Activated CD8-positive, alpha-beta T cell treated with anti-CD3 and anti-CD28 coated beads, Interleukin-2, amount 10 ng/mL, durations not matched to agents 7 days and 5 days (primary cell): ENCODE data around the gene USF2. TPM values are rescaled to one million over a fixed set of nuclear protein-coding genes. Genes with fewer than 3 reads are reported as not detected.
"Not testable (repeated sequence)": the region's sequence is repeated elsewhere in the genome, so short reads cannot be mapped to it uniquely, and the experiment has no call there.

ENCODE experiments used
- ATAC-seq: fragments of 150-1000 bp; cut with Tn5 transposase; one replicate; pipeline ENCODE4 v1.10.0; 2021; ENCODE audit warnings: moderate library complexity
- CTCF ChIA-PET: fragments of 350-600 bp; sonication (Branson Sonifier 250); formaldehyde crosslinking; loops from one replicate; lab custom pipeline; 2021; ENCODE audit warnings: antibody characterized with exemption; lab: Charles Lee
- POLR2A ChIA-PET: fragments of 350-600 bp; sonication (Branson Sonifier 250); formaldehyde crosslinking; loops from one replicate; lab custom pipeline; 2021; ENCODE audit warnings: antibody characterized with exemption; lab: Charles Lee
- DNase-seq: peaks from one replicate; pipeline ENCODE4 v3.0.0-alpha.2; 2020
- H3K27ac Mint-ChIP-seq: one replicate; pipeline ENCODE4 v1.8.0; 2021; ENCODE audit warnings: mild to moderate bottlenecking, mixed read lengths
- H3K27me3 Mint-ChIP-seq: one replicate; pipeline ENCODE4 v1.8.0; 2021; ENCODE audit warnings: low read depth, mixed read lengths
- H3K36me3 Mint-ChIP-seq: one replicate; pipeline ENCODE4 v1.8.0; 2021; ENCODE audit warnings: low read depth, mixed read lengths
- H3K4me1 Mint-ChIP-seq: one replicate; pipeline ENCODE4 v1.8.0; 2021; ENCODE audit warnings: low read depth, mixed read lengths
- H3K4me3 Mint-ChIP-seq: one replicate; pipeline ENCODE4 v1.8.0; 2021; ENCODE audit warnings: mild to moderate bottlenecking, mixed read lengths
- H3K9me3 Mint-ChIP-seq: one replicate; pipeline ENCODE4 v1.8.0; 2022; ENCODE audit warnings: mixed read lengths; ENCODE audit not compliant: insufficient read depth
- total RNA-seq, 2 experiments: library from RNA; stranded (reverse); gene quantifications; one replicate each; pipeline ENCODE4 v1.2.3, GENCODE V29; 2021

The USF2 gene
- total RNA-seq, 2 experiments from 2014 or later = 125 to 138 TPM

DNA sequence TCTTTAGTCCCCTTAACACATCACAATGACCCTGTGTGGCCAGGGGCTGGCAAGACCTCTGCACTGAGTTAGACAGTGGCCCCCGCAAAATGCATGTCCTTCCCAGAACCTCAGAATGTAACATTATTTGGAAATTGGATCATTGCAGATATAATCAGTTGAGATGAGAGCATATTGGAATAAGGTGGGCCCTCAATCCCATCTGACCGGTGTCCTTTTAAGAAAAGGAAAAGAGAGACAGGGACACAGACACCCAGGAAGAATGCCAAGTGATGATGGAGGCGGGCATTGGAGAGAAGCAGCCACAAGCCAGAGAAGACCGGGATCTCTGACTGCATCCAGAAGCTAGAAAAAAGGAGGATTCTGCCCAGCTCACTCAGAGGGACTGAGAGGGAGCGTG, 42.0 kb upstream of the USF2 start:
- ChIA-PET POLR2A (no interaction called here), CTCF (interaction anchor here (0.8 kb wide), 1 partner anchor 15 kb away, joined by 3 read pairs; no protein-coding TSS in a partner anchor)
- DNase-seq = no peak
- Mint-ChIP-seq H3K4me3 (no peak overlapping the region), H3K27me3 (no peaks in the 10 kb centered on the region), H3K36me3 (no peaks in the 10 kb centered on the region), H3K27ac (no peak overlapping the region), H3K9me3 (peaks cover 5% of the 10 kb centered on the region), H3K4me1 (peaks cover 3% of the 10 kb centered on the region)
- ATAC-seq = no peak

DNA sequence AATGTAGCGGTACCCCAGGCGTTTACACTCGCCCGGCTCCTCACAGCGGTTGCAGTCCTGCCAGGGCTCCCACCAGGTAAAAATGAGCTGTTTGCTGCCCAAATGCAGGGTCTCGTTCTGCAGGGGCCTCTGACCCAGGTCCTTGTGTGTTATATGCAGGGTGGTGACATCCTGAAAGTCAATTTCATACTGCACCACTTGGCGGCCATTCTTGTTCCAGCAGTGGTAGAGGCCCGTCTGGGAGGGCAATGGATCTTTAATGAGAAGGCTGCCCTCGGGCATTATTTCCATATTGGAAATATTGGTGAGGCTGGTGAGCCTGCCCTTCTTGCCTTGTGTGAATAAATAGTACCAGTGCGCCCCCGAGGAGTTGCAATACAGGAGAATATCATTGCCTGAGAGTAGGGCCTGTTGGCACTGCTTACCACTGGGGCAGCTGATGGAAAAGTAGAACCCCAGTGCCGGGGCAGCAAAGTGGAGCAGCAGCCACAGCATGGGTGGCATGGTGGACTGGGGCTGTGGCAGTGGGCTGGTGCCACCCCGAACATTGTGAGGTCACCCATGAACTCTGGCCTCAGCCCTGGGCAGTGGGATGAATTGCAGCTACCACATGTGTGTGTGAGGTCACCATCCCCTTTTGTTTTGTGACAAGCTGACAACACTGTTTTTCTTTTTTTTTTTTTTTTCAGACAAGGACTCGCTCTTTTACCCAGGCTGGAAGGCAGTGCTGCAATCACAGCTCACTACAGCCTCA, 40.4 kb upstream of the USF2 start, which contains the start of gene FAM187B:
Gene FAM187B (minus strand): TSS at position 563 of the 754 bp plus-strand sequence. CDS start 59 bp downstream, at position 504.
- POLR2A ChIA-PET = no interaction called here

GRCh38 chr19:35229601-35230000, 39.2 kb upstream of the USF2 start:
- no peaks in the 10 kb centered on the region for H3K27me3 Mint-ChIP-seq
- ChIA-PET CTCF (no interaction called here), POLR2A (no interaction called here)
- no peak for DNase-seq
- ATAC-seq = no peak
- H3K27ac Mint-ChIP-seq = no peak overlapping the region
- no peak overlapping the region for H3K4me3 Mint-ChIP-seq
- H3K4me1 Mint-ChIP-seq = no peaks in the 10 kb centered on the region
- H3K36me3 Mint-ChIP-seq = no peaks in the 10 kb centered on the region
- H3K9me3 Mint-ChIP-seq = peaks cover 4% of the 10 kb centered on the region

More for the DNA sequence above, 40.4 kb upstream of the USF2 start, which contains the start of gene FAM187B:
- no peaks in the 10 kb centered on the region for H3K36me3 Mint-ChIP-seq
- no peaks in the 10 kb centered on the region for H3K27me3 Mint-ChIP-seq
- CTCF ChIA-PET = no interaction called here
- no peak within 1 kb of the TSS for H3K4me3 Mint-ChIP-seq
- DNase-seq (no peak), ATAC-seq (no peak)
- no peaks in the 10 kb centered on the region for H3K4me1 Mint-ChIP-seq
- H3K9me3 Mint-ChIP-seq = no peaks in the 10 kb centered on the region
- no peak within 1 kb of the TSS for H3K27ac Mint-ChIP-seq

DNA sequence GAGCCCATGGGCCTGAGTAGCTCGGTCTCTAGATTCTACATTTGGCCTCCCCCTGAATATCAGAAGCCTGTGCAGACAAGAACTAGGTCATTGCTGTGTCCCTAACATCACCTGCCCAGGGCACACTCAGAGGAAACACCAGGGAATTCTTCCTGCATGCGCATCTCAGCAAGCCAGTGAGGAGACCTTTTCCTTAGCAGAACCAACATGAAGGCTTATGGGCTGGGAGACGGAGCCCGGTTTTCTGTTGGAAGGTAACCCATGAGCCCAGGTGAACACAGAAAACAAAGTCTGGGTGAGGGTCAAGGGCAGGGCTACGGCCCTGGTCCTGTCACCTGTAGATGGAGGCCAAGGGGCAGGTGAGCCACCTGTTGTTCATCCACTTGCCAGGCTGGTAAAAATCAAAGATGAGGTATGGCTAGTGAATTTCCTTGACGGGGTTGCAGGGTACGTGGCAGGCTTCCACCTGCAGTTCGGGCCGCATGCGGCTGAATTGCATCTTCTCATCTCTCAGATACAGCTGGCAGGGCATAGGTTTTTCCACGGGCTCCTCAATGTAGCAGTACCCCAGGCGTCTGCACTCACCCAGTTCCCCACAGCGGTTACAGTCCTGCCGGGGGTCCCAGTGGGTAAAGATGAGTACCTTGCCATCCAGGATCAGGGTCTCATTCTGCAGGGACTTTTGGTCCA, 36.7 kb upstream of the USF2 start:
- Mint-ChIP-seq H3K9me3 (peaks cover 8% of the 10 kb centered on the region), H3K4me3 (no peak overlapping the region), H3K36me3 (peaks cover 3% of the 10 kb centered on the region), H3K27me3 (no peaks in the 10 kb centered on the region), H3K27ac (no peak overlapping the region), H3K4me1 (no peaks in the 10 kb centered on the region)
- POLR2A ChIA-PET = no interaction called here
- DNase-seq = no peak
- CTCF ChIA-PET = no interaction called here
- ATAC-seq = no peak

DNA sequence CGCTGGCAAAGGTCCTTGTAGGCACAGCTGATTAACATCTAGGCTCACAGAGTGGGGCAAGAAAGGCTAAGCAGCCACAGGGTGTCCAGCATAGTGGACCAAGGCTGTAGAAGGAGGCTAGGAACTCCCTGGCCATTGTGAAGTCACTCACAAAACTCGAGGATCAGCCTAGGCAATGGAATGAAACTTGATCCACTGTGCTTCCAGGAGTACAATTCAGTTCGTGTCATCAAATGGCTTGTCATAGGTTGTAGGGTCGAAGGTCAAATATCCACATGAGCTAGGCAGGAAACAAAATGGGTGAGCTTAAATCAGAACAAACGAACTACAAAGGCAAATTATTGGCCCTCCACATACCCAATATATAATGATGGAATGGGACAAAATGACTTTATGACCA, 35.9 kb upstream of the USF2 start:
- H3K27ac Mint-ChIP-seq = no peak overlapping the region
- no peaks in the 10 kb centered on the region for H3K27me3 Mint-ChIP-seq
- ChIA-PET CTCF (no interaction called here), POLR2A (no interaction called here)
- H3K9me3 Mint-ChIP-seq = peaks cover 8% of the 10 kb centered on the region
- ATAC-seq (no peak), DNase-seq (no peak)
- no peak overlapping the region for H3K4me3 Mint-ChIP-seq
- H3K4me1 Mint-ChIP-seq = no peaks in the 10 kb centered on the region
- peaks cover 3% of the 10 kb centered on the region for H3K36me3 Mint-ChIP-seq

DNA sequence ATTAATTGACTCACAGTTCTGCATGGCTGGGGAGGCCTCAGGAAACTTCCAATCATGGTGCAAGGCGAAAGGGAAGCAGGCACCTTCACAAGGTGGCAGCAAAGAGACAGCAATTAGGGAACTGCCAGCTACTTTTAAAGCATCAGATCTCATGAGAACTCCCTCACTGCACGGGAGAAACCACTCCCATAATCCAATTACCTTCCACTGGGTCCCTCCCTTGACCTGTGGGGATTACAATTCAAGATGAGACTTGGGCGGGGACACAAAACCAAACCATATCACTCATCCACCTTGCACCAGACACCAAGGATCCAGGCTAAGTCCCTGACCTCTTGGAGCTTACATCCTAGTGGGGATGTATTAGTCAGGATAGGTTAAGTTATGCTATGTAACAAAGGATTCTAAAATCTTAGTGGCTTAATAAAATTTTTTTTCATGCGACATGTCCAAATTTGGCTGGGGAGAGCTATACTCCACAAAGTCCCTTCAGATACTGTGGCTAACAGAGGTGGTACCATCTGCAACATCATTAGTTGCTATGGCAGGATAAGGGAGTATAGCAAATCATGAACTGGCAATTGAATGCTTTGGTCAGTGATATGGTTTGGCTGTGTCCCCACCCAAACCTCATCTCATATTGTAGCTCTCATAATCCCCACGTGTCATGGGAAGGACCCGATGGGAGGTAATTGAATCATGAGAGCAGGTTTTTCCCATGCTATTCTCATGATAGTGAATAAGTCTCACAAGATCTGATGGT, 31.9 kb upstream of the USF2 start:
- Mint-ChIP-seq H3K27me3 (no peaks in the 10 kb centered on the region), H3K36me3 (peaks cover 10% of the 10 kb centered on the region), H3K4me1 (peaks cover 19% of the 10 kb centered on the region), H3K9me3 (peaks cover 19% of the 10 kb centered on the region), H3K4me3 (no peak overlapping the region), H3K27ac (no peak overlapping the region)
- DNase-seq = no peak
- POLR2A ChIA-PET = no interaction called here
- ATAC-seq = no peak
- CTCF ChIA-PET = interaction anchor here (1.1 to 1.5 kb wide), 5 partner anchors 14 to 241 kb away, joined by 3 to 4 read pairs (median 3); no protein-coding TSS in a partner anchor

- not testable (repeated sequence) for H3K27me3 Mint-ChIP-seq, H3K4me3 Mint-ChIP-seq, DNase-seq, ATAC-seq
- Mint-ChIP-seq H3K9me3 (peaks cover 21% of the 10 kb centered on the region), H3K27ac (peak overlapping the region; percentile 78), H3K36me3 (peaks cover 13% of the 10 kb centered on the region), H3K4me1 (peaks cover 19% of the 10 kb centered on the region)
- ChIA-PET POLR2A (interaction anchor here (0.8 to 1.9 kb wide), 3 partner anchors 60 to 98 kb away, joined by 3 to 7 read pairs (median 5); partner anchors contain the start of gene FXYD5), CTCF (interaction anchor here (1.0 to 3.3 kb wide), 3 partner anchors 16 to 104 kb away, joined by 3 to 16 read pairs (median 4); no protein-coding TSS in a partner anchor)
These were observed 29.2 kb upstream of the USF2 start for GRCh38 chr19:35239597-35239996.

GRCh38 chr19:35240327-35240726, 28.4 kb upstream of the USF2 start:
- H3K9me3 Mint-ChIP-seq = peaks cover 21% of the 10 kb centered on the region
- no peak for DNase-seq
- peaks cover 19% of the 10 kb centered on the region for H3K4me1 Mint-ChIP-seq
- ChIA-PET CTCF (interaction anchor here (1.0 to 3.3 kb wide), 6 partner anchors 11 to 104 kb away, joined by 3 to 16 read pairs (median 4); no protein-coding TSS in a partner anchor), POLR2A (interaction anchor here (0.8 to 2.3 kb wide), 5 partner anchors 24 to 99 kb away, joined by 3 to 7 read pairs (median 5); partner anchors contain the start of gene FXYD5)
- H3K27ac Mint-ChIP-seq = peak overlapping the region; percentile 78
- peak overlapping the region; percentile 35 for H3K4me3 Mint-ChIP-seq
- H3K27me3 Mint-ChIP-seq = peaks cover 5% of the 10 kb centered on the region
- peaks cover 13% of the 10 kb centered on the region for H3K36me3 Mint-ChIP-seq
- ATAC-seq = peak; percentile 58

DNA sequence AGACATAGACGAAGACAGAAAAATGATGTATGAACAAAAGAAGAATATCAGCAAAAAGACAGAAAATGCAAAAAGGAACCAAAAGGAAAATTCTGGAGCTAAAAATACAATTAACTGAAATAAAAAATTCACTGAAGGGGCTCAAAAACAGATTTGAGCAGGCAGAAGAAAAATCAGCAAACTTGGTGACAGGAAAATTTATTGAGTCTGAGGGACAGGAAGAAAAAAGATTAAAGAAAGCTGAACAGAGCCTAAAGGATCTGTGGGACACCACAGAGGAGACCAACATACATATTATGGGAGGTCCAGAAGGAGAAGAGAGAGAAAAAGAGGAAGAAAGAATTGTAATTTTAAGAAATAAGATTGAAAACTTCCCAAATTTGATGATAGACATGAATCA, 27.3 kb upstream of the USF2 start:
- H3K27ac Mint-ChIP-seq = no peak overlapping the region
- H3K9me3 Mint-ChIP-seq = peaks cover 21% of the 10 kb centered on the region
- H3K27me3 Mint-ChIP-seq = peaks cover 8% of the 10 kb centered on the region
- no peak for DNase-seq
- ATAC-seq = no peak
- peaks cover 15% of the 10 kb centered on the region for H3K36me3 Mint-ChIP-seq
- ChIA-PET CTCF (interaction anchor here (0.9 to 3.3 kb wide), 7 partner anchors 10 to 227 kb away, joined by 3 to 16 read pairs (median 4); partner anchors contain the start of gene USF2), POLR2A (interaction anchor here (1.1 to 2.3 kb wide), 2 partner anchors 23 to 35 kb away, joined by 3 to 5 read pairs; no protein-coding TSS in a partner anchor)
- no peak overlapping the region for H3K4me3 Mint-ChIP-seq
- peaks cover 19% of the 10 kb centered on the region for H3K4me1 Mint-ChIP-seq

DNA sequence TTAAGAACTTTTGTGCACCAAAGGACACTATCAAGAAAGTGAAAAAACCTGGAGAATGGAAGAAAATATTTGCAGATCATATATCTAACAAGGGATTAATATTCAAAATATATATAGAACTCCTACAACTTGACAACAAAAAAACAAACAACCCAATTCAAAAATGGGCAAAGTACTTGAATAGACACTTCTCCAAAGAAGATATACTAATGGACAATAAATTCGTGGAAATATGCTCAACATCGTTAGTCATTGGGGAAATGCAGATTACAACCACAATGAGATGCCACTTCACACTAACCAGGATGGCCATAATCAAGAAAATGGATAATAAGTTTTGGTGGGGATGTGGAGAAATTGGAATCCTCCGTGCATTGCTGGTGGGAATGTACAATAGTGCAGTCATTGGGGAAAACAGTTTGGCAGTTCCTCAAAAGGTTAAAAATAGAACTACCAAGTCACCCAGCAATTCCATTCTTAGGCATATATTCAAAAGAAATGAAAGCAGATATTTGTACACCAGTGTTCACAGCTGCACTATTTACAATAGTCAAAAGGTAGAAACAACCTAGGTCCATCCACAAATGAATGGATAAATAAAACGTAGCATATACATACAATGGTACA, 22.2 kb upstream of the USF2 start:
- Mint-ChIP-seq H3K36me3 (peaks cover 22% of the 10 kb centered on the region), H3K27ac (no peak overlapping the region), H3K9me3 (peaks cover 12% of the 10 kb centered on the region), H3K27me3 (peaks cover 18% of the 10 kb centered on the region), H3K4me1 (peaks cover 34% of the 10 kb centered on the region), H3K4me3 (no peak overlapping the region)
- ChIA-PET CTCF (no interaction called here), POLR2A (no interaction called here)
- no peak for ATAC-seq
- no peak for DNase-seq
